ENCODE measurements around the gene FGF9. TPM values are rescaled to one million over a fixed set of nuclear protein-coding genes. Genes with fewer than 3 reads are reported as not detected.

The FGF9 gene
- total and polyA plus RNA-seq, 2 experiments from 2014 or later, result 6.5 to 18.4 TPM

GRCh38 chr13:21747456-21747855 lies 76.6 kb downstream of the FGF9 start:
- peak overlapping the region; percentile 70 for H3K27ac ChIP-seq
- no peaks in the 10 kb centered on the region for H3K9me3 ChIP-seq (ENCODE audit: low read depth)
- no peak overlapping the region for H3K4me3 ChIP-seq
- H3K36me3 ChIP-seq, result no peaks in the 10 kb centered on the region
- no peak for TF ChIP-seq CTCF (IDR thresholded peaks at IDR 0.05; ENCODE audit: low read depth, low read length)
- H3K4me1 ChIP-seq (ENCODE audit: low read depth), result peaks cover 16% of the 10 kb centered on the region
- no peaks in the 10 kb centered on the region for H3K27me3 ChIP-seq
- DNase-seq (ENCODE audit: low read depth in 1 of 2, low spot score in 1 of 2), result peak in 1 of 2 donors; percentile 82

GRCh38 chr13:21748166-21748565 lies 77.3 kb downstream of the FGF9 start:
- H3K4me1 ChIP-seq (ENCODE audit: low read depth), result peaks cover 16% of the 10 kb centered on the region
- no peaks in the 10 kb centered on the region for H3K27me3 ChIP-seq
- no peaks in the 10 kb centered on the region for H3K36me3 ChIP-seq
- no peak overlapping the region for H3K4me3 ChIP-seq
- no peak for DNase-seq (ENCODE audit: low read depth in 1 of 2, low spot score in 1 of 2)
- no peaks in the 10 kb centered on the region for H3K9me3 ChIP-seq (ENCODE audit: low read depth)
- TF ChIP-seq CTCF (IDR thresholded peaks at IDR 0.05; ENCODE audit: low read depth, low read length), result no peak
- peak overlapping the region; percentile 70 for H3K27ac ChIP-seq

GRCh38 chr13:21749410-21749809 lies 78.5 kb downstream of the FGF9 start:
- no peak overlapping the region for H3K4me3 ChIP-seq
- H3K27ac ChIP-seq, result no peak overlapping the region
- H3K27me3 ChIP-seq, result no peaks in the 10 kb centered on the region
- no peak for TF ChIP-seq CTCF (IDR thresholded peaks at IDR 0.05; ENCODE audit: low read depth, low read length)
- DNase-seq (ENCODE audit: low read depth in 1 of 2, low spot score in 1 of 2), result no peak
- H3K4me1 ChIP-seq (ENCODE audit: low read depth), result peaks cover 16% of the 10 kb centered on the region
- H3K9me3 ChIP-seq (ENCODE audit: low read depth), result no peaks in the 10 kb centered on the region
- H3K36me3 ChIP-seq, result no peaks in the 10 kb centered on the region

- no peak for DNase-seq (ENCODE audit: low read depth in 1 of 2, low spot score in 1 of 2)
- H3K4me1 ChIP-seq (ENCODE audit: low read depth), result peaks cover 8% of the 10 kb centered on the region
- no peaks in the 10 kb centered on the region for H3K9me3 ChIP-seq (ENCODE audit: low read depth)
- no peaks in the 10 kb centered on the region for H3K27me3 ChIP-seq
- no peak for TF ChIP-seq CTCF (IDR thresholded peaks at IDR 0.05; ENCODE audit: low read depth, low read length)
- no peaks in the 10 kb centered on the region for H3K36me3 ChIP-seq
- H3K27ac ChIP-seq, result no peak overlapping the region
- no peak overlapping the region for H3K4me3 ChIP-seq
Observed at GRCh38 chr13:21752501-21752900, 81.6 kb downstream of the FGF9 start.

- no peak for TF ChIP-seq CTCF (IDR thresholded peaks at IDR 0.05; ENCODE audit: low read depth, low read length)
Observed at GRCh38 chr13:21753117-21753729, 82.3 kb downstream of the FGF9 start.

More at GRCh38 chr13:21753117-21753729, 82.3 kb downstream of the FGF9 start:
- H3K36me3 ChIP-seq, result no peaks in the 10 kb centered on the region
- no peaks in the 10 kb centered on the region for H3K9me3 ChIP-seq (ENCODE audit: low read depth)
- H3K4me1 ChIP-seq (ENCODE audit: low read depth), result peaks cover 2% of the 10 kb centered on the region
- H3K4me3 ChIP-seq, result no peak overlapping the region
- DNase-seq (ENCODE audit: low read depth in 1 of 2, low spot score in 1 of 2), result no peak
- H3K27ac ChIP-seq, result no peak overlapping the region
- H3K27me3 ChIP-seq, result no peaks in the 10 kb centered on the region

Other genes with a start within 250 kb of the FGF9 start
- gene ZDHHC20, start 211.8 kb upstream of the FGF9 start, total RNA-seq, result 36.1 and 38.5 TPM in 2 replicates
- 27.9 and 28.8 TPM in 2 replicates for gene ZDHHC20, start 211.8 kb upstream of the FGF9 start, polyA plus RNA-seq
- 111 and 205 TPM in 2 replicates for gene MICU2, start 66.9 kb upstream of the FGF9 start, total RNA-seq
- gene MICU2, start 66.9 kb upstream of the FGF9 start, polyA plus RNA-seq, result 67.4 and 75.6 TPM in 2 replicates

All from cardiac muscle cell (in vitro differentiated cells and primary cell).